GM12874 (cell line): ENCODE data around the gene YDJC.

Experiments used
- CTCF ChIP-seq: IDR thresholded peaks from 2 replicates; pipeline ENCODE4 v1.5.1; 2011; ENCODE audit warnings: low read depth, mild to moderate bottlenecking, control low read depth, low read length, moderate library complexity; ENCODE audit not compliant: insufficient read depth

Gene YDJC

GRCh38 chr22:21639359-21639758, 9.5 kb upstream of the YDJC start:
- no peak for TF ChIP-seq CTCF

- no peak for TF ChIP-seq CTCF
Measured at GRCh38 chr22:21636629-21637218, 6.9 kb upstream of the YDJC start.

- TF ChIP-seq CTCF, result no peak
Measured at GRCh38 chr22:21635771-21636510, 6.1 kb upstream of the YDJC start.

GRCh38 chr22:21634844-21635243, 5.0 kb upstream of the YDJC start:
- TF ChIP-seq CTCF, result no peak

- TF ChIP-seq CTCF, result no peak
Measured at GRCh38 chr22:21634081-21634480, 4.3 kb upstream of the YDJC start.

GRCh38 chr22:21633481-21633880, 3.7 kb upstream of the YDJC start:
- TF ChIP-seq CTCF, result no peak

GRCh38 chr22:21632931-21633330, 3.1 kb upstream of the YDJC start:
- TF ChIP-seq CTCF, result no peak
